ENCODE data around the gene PLXNA2.

PLXNA2 gene

GRCh38 chr1:208180421-208180820 is 63.8 kb downstream of the PLXNA2 start:
- no peak for DNase-seq (ENCODE audit: low read depth)

DNA sequence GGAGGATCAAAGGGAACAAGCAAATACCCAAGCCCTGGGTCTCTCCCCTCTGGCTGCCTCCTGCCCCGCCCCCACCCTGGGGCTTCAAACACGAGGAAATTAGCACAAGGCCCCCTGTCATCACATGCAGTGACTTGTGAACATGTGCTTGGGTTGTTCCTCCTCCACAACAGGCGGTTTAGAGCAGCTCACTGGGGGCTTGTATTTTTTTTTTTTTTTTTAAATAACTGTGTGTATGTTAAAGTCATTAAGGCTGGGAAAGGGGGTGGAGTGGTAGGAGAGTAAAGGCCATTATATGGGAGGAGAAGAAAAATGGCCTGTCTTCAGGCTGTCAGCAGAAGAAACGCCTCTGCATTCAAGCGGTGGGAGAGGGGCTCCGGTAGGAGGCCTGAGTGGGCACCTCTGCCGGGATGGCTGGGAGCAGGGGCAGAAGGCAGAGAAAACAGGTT is 64.2 kb downstream of the PLXNA2 start:
- DNase-seq (ENCODE audit: low read depth), result no peak

- no peak for DNase-seq (ENCODE audit: low read depth)
Observed at GRCh38 chr1:208179263-208179816, 64.8 kb downstream of the PLXNA2 start.

- DNase-seq (ENCODE audit: low read depth), result no peak
Observed at GRCh38 chr1:208178091-208178529, 66.1 kb downstream of the PLXNA2 start.

- DNase-seq (ENCODE audit: low read depth), result no peak
Observed at GRCh38 chr1:208177656-208178055, 66.5 kb downstream of the PLXNA2 start.

GRCh38 chr1:208176649-208177048 is 67.5 kb downstream of the PLXNA2 start:
- DNase-seq (ENCODE audit: low read depth), result no peak

- DNase-seq (ENCODE audit: low read depth), result no peak
Observed at GRCh38 chr1:208175508-208175895, 68.7 kb downstream of the PLXNA2 start.

- DNase-seq (ENCODE audit: low read depth), result no peak
Observed at GRCh38 chr1:208174731-208175507, 69.3 kb downstream of the PLXNA2 start.

- DNase-seq (ENCODE audit: low read depth), result no peak
Observed at GRCh38 chr1:208174200-208174599, 70.0 kb downstream of the PLXNA2 start.

DNA sequence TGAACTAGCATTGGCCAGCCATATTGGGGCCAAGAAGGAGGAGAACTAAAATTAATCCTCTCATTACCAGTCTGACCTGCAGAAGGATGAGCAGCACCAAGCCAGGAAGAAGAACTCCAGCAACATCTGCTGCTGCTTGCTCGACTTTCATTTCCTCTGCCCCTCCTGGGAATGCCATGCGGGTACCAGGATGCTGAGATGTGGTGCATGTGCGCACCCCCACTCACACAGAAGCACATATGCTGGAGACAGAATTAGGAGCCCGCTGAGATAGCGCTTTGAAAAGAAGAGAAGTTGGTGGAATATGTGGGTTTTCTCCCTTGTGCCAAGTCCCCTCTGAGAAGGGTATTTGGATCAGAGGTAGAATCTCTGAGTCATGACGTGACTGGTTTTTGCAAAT is 70.4 kb downstream of the PLXNA2 start:
- no peak for DNase-seq (ENCODE audit: low read depth)

- DNase-seq (ENCODE audit: low read depth), result no peak
Observed at GRCh38 chr1:208172423-208173145, 71.6 kb downstream of the PLXNA2 start.

- no peak for DNase-seq (ENCODE audit: low read depth)
Observed at GRCh38 chr1:208171616-208172422, 72.4 kb downstream of the PLXNA2 start.

GRCh38 chr1:208170252-208170651 is 73.9 kb downstream of the PLXNA2 start:
- no peak for DNase-seq (ENCODE audit: low read depth)

- no peak for DNase-seq (ENCODE audit: low read depth)
Observed at GRCh38 chr1:208169081-208169879, 74.9 kb downstream of the PLXNA2 start.

- DNase-seq (ENCODE audit: low read depth), result no peak
Observed at GRCh38 chr1:208167261-208167869, 76.8 kb downstream of the PLXNA2 start.

- DNase-seq (ENCODE audit: low read depth), result no peak
Observed at GRCh38 chr1:208166340-208167138, 77.6 kb downstream of the PLXNA2 start.

GRCh38 chr1:208165659-208166058 is 78.5 kb downstream of the PLXNA2 start:
- no peak for DNase-seq (ENCODE audit: low read depth)

DNA sequence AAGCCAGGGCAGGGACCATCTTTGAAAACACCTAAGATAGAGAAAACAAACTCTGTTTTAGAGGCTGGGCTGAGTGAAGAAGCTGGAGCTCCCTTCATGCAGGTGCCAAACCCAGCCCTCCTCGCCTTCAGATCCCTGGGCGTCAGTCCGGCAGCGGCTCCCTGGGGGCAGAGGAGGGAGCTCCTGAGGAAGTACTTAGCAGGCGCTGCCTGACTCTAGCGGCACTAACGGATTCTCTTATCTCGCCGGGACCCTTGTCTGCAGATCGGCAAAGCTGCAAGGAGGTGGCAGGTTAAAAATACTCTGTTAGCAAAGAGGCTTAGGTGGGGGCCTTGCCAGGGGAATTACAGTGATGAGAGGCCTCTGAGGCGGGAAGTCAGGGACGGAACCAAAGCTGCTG is 79.6 kb downstream of the PLXNA2 start:
- DNase-seq (ENCODE audit: low read depth), result no peak

DNA sequence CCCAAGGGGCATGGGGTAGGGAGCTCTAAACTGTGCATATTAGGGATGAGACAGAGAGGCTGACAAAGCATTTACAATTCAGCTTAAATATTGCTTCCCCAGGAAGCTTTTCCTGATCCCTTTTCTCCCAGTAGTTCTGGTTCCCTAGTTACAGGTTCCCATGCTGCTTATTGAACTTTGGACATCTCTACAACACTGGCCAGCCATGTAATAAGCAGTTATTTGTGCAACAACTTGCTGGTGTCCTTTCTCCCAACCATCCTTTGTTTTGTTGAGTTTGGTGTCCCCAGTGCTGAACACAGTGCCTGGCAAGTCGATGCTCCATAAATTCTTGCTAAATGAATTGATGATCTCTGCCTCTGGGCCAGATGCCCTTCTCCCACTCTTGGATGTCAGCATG is 80.6 kb downstream of the PLXNA2 start:
- DNase-seq (ENCODE audit: low read depth), result no peak

DNA sequence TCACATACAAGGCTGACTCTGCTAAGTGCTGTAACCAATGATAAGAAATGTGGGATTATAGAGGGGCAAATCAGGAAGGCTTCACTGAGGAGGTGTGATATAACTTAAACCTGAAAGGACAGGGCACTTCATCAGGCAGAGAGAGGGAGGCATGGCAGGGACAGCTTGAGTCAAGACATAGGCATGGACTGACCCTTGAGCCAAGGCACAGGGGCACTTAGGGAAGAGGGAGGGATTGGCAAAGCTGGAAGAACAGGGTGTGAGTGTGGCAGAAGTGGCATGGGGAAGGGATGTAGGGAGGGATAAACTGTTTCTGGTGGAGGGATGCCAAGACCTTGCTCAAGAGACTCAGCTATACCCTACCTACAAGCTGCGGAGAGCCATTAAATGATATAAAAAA is 81.3 kb downstream of the PLXNA2 start:
- no peak for DNase-seq (ENCODE audit: low read depth)

Data from stimulated activated CD8-positive, alpha-beta memory T cell treated with anti-CD3 and anti-CD28 coated beads, Interleukin-15, amount 100 ng/mL, for 24 hours (primary cell).